ENCODE results near the gene FCER1A. TPM values are rescaled to one million over a fixed set of nuclear protein-coding genes. Genes with fewer than 3 reads are reported as not detected.

The FCER1A gene
- total RNA-seq (1 to 10 TPM in 1 of 2 donors, not detected in 1; 4.3 TPM), polyA plus RNA-seq (ENCODE audit: insufficient read depth, low read depth, low replicate concordance) (3.2 TPM)
- long read RNA-seq, donor 1, result 0 reads
- long read RNA-seq, donor 2, result 0 reads

- no peak within 1 kb of the TSS for H3K4me3 ChIP-seq
- no peaks in the 10 kb centered on the region for H3K9me3 ChIP-seq
- H3K4me1 ChIP-seq, result no peaks in the 10 kb centered on the region
- H3K27me3 ChIP-seq, result no peaks in the 10 kb centered on the region
- 90 to 100% methylated on average over 1 of the region's 1 CpG for WGBS, 2 donors
- no peak within 1 kb of the TSS for H3K27ac ChIP-seq
- TF ChIP-seq POLR2A (IDR thresholded peaks at IDR 0.05) (no peak), CTCF (IDR thresholded peaks at IDR 0.05) (no peak)
- H3K36me3 ChIP-seq (ENCODE audit: low read depth, missing control alignments), result no peaks in the 10 kb centered on the region
- no peak for DNase-seq
- intact Hi-C loops (cut with DNase I; ENCODE audit: low total_unique reads), result no loop called here
These were observed at the start of gene FCER1A for GRCh38 chr1:159302095-159302494. Gene FCER1A, plus strand, starts transcription at chr1:159302336. Its CDS starts 29 bp downstream, at chr1:159302365.

GRCh38 chr1:159261311-159261710, 40.8 kb upstream of the FCER1A start:
- no peaks in the 10 kb centered on the region for H3K36me3 ChIP-seq (ENCODE audit: low read depth, missing control alignments)
- no peaks in the 10 kb centered on the region for H3K9me3 ChIP-seq
- H3K27ac ChIP-seq, result no peak overlapping the region
- TF ChIP-seq POLR2A (IDR thresholded peaks at IDR 0.05) (no peak), CTCF (IDR thresholded peaks at IDR 0.05) (no peak)
- H3K4me3 ChIP-seq, result no peak overlapping the region
- H3K27me3 ChIP-seq, result no peaks in the 10 kb centered on the region
- DNase-seq, result no peak
- no peaks in the 10 kb centered on the region for H3K4me1 ChIP-seq
- intact Hi-C loops (cut with DNase I; ENCODE audit: low total_unique reads), result no loop called here

GRCh38 chr1:159261721-159262494, 40.2 kb upstream of the FCER1A start:
- H3K9me3 ChIP-seq, result no peaks in the 10 kb centered on the region
- no peaks in the 10 kb centered on the region for H3K4me1 ChIP-seq
- H3K27ac ChIP-seq, result no peak overlapping the region
- DNase-seq, result no peak
- no peaks in the 10 kb centered on the region for H3K36me3 ChIP-seq (ENCODE audit: low read depth, missing control alignments)
- WGBS, 2 donors, result 87 to 89% methylated on average over 2 of the region's 2 CpGs
- no peak for TF ChIP-seq POLR2A (IDR thresholded peaks at IDR 0.05)
- no peak for TF ChIP-seq CTCF (IDR thresholded peaks at IDR 0.05)
- intact Hi-C loops (cut with DNase I; ENCODE audit: low total_unique reads), result no loop called here
- H3K4me3 ChIP-seq, result no peak overlapping the region
- no peaks in the 10 kb centered on the region for H3K27me3 ChIP-seq

GRCh38 chr1:159266832-159267231, 35.3 kb upstream of the FCER1A start:
- no peak overlapping the region for H3K4me3 ChIP-seq
- WGBS, 2 donors, result 77 to 79% methylated on average over 3 of the region's 3 CpGs
- no peaks in the 10 kb centered on the region for H3K9me3 ChIP-seq
- H3K27me3 ChIP-seq, result no peaks in the 10 kb centered on the region
- H3K27ac ChIP-seq, result no peak overlapping the region
- no peaks in the 10 kb centered on the region for H3K36me3 ChIP-seq (ENCODE audit: low read depth, missing control alignments)
- no peak for TF ChIP-seq POLR2A (IDR thresholded peaks at IDR 0.05)
- TF ChIP-seq CTCF (IDR thresholded peaks at IDR 0.05), result no peak
- DNase-seq, result no peak
- no peaks in the 10 kb centered on the region for H3K4me1 ChIP-seq
- intact Hi-C loops (cut with DNase I; ENCODE audit: low total_unique reads), result no loop called here

GRCh38 chr1:159274631-159275030, 27.5 kb upstream of the FCER1A start:
- Histone ChIP-seq H3K4me1 (no peaks in the 10 kb centered on the region), H3K36me3 (ENCODE audit: low read depth, missing control alignments) (no peaks in the 10 kb centered on the region), H3K27ac (no peak overlapping the region), H3K4me3 (no peak overlapping the region), H3K9me3 (no peaks in the 10 kb centered on the region), H3K27me3 (no peaks in the 10 kb centered on the region)
- TF ChIP-seq POLR2A (IDR thresholded peaks at IDR 0.05), result no peak
- no peak for TF ChIP-seq CTCF (IDR thresholded peaks at IDR 0.05)
- DNase-seq, result no peak
- 84 to 86% methylated on average over 2 of the region's 2 CpGs for WGBS, 2 donors
- intact Hi-C loops (cut with DNase I; ENCODE audit: low total_unique reads), result no loop called here

Measured in testis (tissue), 5 donors.